GM18508 (cell line): ENCODE measurements around the gene S1PR1.
"Not testable (repeated sequence)": the region's sequence is repeated elsewhere in the genome, so short reads cannot be mapped to it uniquely, and the experiment has no call there.

Experiments
- ATAC-seq: cut with Tn5 transposase; IDR thresholded peaks from one replicate; pipeline ENCODE4 v1.9.1; 2021; ENCODE audit warnings: moderate number of reproducible peaks; ENCODE audit not compliant: insufficient read depth, unreplicated experiment

S1PR1 gene

DNA sequence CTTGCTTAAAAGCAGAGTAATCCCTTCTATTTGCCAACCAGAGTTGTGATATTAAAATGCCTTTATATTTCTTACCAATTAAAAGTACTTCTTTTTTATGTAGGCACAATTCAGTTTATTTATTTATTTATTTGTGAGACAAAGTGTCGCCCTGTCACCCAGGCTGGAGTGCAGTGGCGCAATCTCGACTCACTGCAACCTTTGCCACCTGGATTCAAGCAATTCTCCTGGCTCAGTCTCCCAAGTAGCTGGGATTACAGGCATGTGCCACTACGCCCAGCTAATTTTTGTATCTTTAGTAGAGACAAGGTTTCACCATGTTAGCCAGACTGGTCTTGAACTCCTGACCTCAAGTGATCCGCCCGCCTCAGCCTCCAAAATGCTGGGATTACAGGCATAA lies 17.9 kb upstream of the S1PR1 start:
- ATAC-seq, result not testable (repeated sequence)

DNA sequence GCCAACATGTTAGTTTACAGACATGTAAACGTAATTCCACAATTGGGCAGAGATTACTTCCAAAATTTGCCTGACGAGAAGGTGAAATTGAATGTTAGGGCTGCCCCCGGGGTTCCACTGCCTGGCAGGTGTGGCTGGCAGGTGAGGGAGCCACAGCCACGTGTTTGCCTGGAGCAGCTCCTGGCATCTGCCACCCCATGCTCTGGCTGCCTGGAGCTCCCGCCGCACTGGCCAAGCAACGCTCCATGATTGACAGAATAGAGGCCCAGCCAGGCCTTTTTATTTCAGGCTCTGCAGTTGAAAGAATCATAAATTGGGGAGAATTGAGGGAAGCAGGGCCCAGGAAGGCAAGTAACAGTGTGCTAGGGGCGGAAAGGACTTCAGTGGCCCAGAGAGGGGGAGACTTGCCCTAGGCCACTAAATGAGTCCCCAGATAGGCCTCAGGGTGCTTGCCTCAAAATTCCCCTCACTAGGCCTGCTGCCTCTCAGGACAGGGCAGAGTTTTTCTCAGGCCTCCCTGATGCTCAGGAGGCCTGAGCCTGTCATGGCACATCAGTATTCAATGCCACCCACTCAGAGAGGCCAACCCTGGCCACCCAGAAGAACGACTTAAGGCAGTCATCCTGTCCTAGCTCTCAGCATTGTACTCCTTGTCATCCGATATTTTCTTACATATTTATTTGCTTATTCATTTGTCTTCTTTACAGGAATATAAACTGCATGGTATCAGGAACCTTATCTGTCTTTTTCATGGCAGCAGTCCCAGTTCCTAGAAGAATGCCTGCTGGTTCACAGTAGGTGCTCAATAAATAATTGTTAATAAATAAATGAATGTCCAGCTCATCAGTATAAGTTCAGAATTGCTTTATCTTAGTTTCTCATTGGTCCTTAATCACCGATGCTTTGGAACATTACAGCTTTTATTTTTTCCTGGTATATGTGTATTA lies 16.6 kb upstream of the S1PR1 start:
- no peak for ATAC-seq

DNA sequence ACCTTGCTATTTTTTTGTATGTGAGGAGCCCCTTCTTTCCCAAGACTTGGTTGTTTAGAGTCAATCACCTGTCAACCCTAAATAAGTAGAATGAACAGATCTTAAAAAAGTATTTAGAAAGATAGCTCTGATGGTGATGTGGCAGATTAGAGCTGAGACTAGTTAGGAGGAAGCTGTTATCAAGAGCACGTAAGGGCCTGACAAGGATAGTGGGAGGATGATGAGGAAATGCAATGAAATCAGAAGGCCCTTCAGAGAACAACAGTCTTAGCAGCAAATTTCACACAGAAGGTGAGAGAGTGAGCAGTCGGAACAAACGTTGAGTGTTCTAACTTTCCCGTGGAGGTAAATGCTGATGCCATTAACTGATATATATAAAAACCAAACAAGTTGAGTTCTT lies 15.9 kb upstream of the S1PR1 start:
- no peak for ATAC-seq

DNA sequence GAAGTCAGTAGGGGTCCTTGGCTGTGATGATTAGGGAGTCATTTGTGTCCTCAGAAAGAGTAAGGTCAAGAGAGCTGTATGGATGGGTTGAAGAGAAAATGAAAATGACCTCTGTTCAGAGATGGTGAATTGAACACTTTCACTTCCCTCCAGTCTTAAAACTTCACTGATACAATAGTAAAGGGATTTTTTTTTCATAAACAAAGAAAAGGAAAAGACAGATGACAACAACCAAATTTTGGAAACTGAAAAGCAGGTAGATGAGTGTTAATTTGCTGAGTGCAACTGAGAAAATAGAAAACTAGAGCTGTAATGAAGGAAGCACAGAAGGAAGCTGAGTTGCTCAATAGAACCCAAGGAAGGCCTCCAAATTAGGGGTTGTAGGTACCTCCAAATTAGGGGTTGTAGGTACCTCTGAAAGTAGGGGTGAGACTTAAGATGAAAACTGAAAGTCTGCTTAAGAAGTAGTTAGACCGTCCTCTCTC lies 14.8 kb upstream of the S1PR1 start:
- ATAC-seq, result peak; percentile 96

DNA sequence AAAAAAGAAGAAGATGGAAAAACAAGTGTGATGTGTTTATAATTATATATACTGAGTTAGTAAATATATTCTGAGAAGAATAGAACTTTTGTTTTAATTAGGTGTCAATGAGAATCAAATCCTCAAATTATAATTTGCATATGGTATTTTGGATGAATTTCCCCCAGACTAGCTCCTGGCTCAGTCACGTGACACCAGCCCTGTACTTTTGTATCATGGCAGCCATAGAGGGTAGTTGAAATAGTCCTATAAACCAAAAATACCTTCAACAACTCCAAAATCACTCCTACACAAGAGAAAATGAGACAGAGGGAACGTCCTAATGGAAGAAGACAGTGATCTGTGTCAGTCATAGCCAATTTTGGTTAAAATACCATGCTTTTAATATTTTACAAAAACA lies 9.0 kb upstream of the S1PR1 start:
- ATAC-seq, result no peak

DNA sequence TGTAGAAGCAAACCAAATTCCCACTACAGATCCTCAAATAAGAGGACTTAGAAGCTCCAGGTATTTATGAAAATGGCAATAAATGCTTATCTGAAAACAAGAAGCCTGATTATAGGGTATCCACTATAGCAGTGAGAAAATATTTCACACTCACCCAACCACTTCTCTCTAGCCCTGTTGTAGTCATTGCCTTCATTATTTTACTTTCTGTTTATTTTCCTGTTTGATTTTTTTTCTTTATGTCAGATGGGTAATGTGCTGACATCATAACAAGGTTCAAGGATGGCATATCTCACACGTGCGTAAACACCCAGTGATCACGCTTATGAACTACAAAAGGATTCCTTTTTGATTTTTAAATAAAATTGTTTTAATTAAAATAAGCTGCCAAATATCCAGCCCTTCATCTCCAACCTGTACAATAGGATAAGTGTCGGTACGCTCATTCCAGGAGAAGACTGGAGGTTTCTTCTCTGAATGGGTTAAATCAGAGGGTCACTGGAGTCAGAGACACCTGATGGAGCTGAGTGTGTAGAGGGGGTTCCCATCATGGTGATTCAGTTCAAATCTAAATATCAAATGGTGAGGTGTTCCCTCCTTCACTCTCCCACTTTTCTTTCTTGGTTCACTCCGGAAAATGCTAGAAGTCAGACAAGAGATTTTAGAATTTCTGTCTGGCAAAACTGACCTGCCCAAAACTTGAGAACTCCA lies 8.2 kb upstream of the S1PR1 start:
- ATAC-seq, result no peak

DNA sequence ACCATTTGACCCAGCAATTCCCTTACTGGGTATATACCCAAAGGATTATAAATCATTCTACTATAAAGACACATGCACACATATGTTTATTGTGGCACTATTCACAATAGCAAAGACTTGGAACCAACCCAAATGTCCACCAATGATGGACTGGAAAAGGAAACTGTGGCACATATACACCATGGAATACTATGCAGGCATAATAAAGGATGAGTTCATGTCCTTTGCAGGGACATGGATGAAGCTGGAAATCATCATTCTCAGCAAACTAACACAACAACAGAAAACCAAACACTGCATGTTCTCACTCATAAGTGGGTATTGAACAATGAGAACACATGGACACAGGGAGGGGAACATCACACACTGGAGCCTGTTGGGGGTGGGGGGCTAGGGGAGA lies 4.6 kb upstream of the S1PR1 start:
- ATAC-seq, result not testable (repeated sequence)

DNA sequence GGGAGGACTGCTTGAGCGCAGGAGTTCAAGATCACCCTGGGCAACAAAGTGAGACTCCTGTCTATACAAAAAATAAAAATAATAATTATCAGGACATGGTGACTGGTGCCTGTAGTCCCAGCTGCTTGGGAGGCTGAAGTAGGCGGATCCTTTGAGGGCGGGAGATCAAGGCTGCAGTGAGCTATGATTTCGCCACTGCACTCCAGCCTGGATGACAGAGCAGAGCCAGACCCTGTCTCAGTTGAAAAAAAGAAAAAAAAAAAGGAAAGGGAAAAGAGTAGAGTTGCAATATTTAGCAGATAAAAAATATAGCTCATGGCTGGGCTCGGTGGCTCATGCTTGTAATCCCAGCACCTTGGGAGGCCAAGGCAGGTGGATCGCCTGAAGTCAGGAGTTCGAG lies 3.3 kb upstream of the S1PR1 start:
- no peak for ATAC-seq

DNA sequence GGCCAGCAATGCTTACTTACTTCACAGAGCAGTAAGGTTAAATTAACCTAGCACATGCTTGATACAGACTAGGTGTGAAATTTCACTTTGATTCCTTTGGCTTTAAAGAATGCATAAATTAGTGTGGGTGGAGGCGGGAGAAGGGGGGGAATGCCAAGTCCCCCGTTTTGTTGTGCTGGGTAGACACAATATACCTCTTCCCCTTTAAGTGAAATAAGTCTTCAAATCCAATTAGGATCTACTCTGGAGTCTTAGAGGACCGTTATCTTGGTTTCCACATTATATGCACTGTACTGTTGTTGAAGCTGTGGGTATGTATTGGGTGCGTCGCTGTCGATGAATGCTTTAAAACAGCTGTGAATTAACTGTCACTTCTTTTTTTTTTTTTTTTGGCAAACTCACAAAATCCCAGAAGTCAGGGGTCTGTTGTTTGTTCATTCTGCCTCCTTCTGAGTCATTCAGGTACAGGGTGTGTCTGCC lies 1.6 kb upstream of the S1PR1 start:
- ATAC-seq, result no peak

DNA sequence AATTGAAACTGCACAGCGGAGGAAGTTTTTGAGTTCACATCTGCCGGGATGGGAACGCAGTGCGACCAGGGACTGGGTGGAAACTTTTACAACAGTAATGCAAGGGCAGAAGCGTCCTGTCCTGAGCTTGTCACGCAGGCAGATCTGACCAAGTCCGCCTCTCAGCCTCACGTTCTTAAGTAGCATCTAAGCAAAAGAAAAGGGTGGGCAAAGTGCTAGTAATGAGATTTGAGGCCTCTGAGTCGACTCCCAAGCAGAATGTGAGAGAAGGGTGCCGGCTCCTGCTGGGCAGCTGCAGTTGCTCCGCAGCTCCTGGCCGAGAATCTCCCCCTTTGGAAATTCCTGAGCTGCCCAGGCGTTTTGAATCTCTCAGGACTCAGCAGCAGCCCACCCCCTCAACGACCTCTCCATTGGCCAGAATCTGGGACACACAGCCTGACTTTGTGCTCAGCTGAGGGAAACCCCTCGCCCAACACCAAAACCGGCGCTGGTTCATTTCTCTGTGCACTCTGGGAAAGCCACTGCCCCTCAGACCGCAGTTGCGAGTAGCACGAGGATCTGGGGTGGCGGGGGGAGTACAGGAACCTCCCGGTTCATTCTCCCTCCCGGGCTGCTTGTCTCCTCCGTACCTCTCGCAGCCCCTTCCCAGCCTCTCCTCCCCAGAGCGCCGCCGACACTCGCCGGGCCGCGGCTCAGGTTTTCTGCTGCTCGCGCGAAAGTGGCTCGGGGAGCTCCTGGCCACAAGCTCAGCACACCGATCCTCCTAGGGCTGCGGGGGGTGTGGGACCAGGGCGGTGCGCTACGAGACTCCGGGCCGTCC lies 913 bp upstream of the S1PR1 start:
- ATAC-seq, result peak; percentile 59

DNA sequence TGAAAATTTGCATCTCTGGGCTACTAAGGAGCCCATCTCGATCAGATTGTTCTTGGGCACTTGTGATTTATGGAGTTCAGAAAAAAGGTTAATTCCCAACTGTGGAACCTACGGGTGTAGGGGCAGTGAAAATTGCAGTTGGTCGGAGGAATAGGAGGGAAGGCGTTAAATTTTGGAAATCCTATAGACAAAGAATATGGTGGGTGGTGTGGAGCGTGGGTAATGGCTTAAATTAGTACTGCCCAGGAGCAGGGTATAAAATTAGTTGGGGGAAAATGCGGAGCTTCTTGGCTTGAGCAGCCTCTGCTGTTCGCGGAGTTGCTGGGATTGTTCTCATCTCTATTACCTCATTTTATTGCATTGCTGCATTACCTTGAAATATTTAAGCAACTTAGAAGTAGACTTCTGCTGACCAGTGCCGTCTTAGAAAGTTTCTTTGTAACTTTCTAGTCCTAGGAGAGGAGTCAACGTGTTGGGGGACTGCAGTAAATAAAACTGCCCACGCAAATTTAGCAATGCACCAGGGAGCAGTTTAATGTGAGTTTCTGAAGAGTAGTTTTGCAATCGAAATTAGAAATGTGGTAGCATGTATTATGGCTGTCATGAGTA lies 514 bp downstream of the S1PR1 start:
- no peak for ATAC-seq

DNA sequence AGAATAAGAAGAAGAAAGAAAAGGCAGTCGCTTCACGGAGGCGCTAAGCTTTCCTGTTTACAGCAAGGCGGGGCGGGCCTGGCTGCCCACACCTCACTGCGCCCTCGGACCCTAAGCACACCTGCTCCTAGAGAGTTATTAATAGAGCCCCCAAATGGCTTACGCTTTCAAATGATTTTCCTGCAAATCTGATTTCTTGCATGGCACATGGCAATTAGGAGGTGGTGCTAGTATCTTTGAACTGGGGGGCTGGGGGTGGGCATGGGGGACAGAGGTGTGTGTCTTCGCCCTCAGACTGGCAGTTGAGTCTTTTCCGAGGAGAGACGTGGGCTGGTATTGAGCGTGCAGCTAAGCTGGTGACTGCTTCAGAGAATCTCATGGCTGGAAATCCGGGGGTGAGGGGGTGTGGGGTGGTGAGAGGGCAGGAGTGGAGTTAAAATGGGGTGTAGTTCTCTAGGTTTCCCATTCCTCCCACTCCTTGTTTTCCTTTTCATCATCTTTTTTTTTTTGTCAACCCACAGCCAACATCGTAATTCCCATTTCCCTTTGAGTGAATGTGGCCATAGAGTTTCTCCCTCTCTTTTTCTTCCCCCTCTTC lies 1.3 kb downstream of the S1PR1 start:
- ATAC-seq, result no peak

DNA sequence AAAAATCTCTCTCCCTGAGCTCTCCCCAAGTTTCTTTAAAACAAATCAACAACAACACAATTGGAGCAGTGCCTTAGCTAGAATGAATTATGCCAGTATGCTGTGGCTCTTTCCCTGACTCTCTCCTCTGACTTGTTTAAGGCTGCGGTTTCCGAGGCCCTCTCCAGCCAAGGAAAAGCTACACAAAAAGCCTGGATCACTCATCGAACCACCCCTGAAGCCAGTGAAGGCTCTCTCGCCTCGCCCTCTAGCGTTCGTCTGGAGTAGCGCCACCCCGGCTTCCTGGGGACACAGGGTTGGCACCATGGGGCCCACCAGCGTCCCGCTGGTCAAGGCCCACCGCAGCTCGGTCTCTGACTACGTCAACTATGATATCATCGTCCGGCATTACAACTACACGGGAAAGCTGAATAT lies 1.9 kb downstream of the S1PR1 start:
- no peak for ATAC-seq

DNA sequence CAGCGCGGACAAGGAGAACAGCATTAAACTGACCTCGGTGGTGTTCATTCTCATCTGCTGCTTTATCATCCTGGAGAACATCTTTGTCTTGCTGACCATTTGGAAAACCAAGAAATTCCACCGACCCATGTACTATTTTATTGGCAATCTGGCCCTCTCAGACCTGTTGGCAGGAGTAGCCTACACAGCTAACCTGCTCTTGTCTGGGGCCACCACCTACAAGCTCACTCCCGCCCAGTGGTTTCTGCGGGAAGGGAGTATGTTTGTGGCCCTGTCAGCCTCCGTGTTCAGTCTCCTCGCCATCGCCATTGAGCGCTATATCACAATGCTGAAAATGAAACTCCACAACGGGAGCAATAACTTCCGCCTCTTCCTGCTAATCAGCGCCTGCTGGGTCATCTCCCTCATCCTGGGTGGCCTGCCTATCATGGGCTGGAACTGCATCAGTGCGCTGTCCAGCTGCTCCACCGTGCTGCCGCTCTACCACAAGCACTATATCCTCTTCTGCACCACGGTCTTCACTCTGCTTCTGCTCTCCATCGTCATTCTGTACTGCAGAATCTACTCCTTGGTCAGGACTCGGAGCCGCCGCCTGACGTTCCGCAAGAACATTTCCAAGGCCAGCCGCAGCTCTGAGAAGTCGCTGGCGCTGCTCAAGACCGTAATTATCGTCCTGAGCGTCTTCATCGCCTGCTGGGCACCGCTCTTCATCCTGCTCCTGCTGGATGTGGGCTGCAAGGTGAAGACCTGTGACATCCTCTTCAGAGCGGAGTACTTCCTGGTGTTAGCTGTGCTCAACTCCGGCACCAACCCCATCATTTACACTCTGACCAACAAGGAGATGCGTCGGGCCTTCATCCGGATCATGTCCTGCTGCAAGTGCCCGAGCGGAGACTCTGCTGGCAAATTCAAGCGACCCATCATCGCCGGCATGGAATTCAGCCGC lies 2.5 kb downstream of the S1PR1 start:
- ATAC-seq, result no peak

DNA sequence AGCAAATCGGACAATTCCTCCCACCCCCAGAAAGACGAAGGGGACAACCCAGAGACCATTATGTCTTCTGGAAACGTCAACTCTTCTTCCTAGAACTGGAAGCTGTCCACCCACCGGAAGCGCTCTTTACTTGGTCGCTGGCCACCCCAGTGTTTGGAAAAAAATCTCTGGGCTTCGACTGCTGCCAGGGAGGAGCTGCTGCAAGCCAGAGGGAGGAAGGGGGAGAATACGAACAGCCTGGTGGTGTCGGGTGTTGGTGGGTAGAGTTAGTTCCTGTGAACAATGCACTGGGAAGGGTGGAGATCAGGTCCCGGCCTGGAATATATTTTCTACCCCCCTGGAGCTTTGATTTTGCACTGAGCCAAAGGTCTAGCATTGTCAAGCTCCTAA lies 3.2 kb downstream of the S1PR1 start:
- no peak for ATAC-seq

DNA sequence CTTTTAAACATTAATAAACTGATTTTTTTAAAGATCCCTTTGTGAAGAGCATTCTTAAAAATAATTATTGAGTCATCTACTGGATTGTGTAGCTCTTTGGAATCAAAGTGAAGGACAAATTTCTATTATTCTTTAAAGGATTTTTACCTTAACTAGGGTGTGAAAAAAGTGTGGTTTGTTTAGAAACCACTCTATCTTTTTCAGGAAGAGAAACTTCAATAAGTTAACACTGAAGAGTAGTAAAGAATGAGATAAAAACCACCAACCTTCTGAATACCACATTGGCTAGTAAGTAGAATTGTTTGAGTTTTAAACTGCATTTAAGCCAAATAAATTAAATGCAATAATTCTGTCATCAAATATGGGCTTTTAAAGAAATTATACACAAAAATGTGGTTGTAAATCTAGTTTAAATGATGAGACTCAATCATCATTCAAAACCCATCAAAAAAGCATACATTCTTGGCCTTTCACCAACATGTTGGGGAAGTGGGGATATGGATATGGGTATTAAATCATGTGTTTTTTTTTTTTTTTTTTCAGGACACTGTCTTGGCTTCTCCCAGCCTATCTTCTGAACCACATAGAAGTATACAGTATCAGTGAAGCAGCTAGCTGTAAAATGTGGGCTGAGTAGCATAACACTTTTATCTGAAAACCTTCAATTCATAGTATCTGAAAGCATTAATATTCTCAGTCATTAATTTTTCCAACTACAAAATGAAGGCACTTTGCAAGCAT lies 4.8 kb downstream of the S1PR1 start:
- peak; percentile 49 for ATAC-seq

DNA sequence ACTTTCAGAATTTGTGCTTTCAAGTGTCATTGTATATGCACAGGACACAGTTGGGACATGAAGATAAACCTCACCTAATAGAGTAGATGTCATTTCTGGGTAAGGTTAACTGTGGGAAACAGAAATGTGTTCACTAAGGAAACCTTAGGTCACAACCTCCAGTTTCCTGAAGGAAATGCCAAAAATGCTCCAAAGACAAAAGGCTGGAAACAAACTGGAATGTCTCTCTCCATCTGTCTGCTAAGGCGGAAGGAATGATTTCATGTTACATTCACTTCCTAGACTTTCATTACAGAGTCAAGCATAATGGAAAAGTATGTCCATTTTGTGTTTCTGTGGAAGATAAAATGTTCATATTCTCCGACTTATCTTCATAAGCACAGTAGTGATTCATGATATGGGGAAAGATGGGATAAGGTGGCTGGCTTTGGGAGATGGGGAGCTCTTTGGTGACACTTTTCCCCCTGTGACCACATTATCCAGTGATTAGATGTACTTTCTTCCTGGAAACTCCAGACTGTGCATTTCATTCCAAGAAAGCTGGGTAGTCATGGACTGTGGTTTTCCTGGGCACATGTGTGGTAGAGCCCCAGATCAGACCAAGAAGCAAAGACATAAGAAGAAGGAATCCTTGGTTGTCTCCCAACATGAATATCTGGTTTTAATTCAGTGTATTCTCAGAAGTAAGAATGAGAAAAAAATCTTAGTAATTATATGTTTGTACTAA lies 5.7 kb downstream of the S1PR1 start:
- ATAC-seq, result no peak
